Keratinocyte (primary cell): ENCODE measurements around the gene KCNIP2. TPM values are rescaled to one million over a fixed set of nuclear protein-coding genes. Genes with fewer than 3 reads are reported as not detected.

Source experiments
- DNase-seq: peaks from one replicate; pipeline ENCODE4 v3.0.0-alpha.2; 2011; ENCODE audit warnings: low read depth, missing footprints, low spot score
- FAIRE-seq: peaks from 2 replicates; lab custom pipeline; 2011; peaks lifted over from hg19 to GRCh38; lab: Jason Lieb, UNC
- H2AFZ ChIP-seq: 2 replicates; pipeline ENCODE4 v1.6.0; 2012; ENCODE audit warnings: low read length, control low read depth, inconsistent platforms; ENCODE audit not compliant: control insufficient read depth
- H3K27ac ChIP-seq: 2 replicates; pipeline ENCODE4 v1.5.1; 2011; ENCODE audit warnings: low read length; ENCODE audit not compliant: control insufficient read depth, insufficient read depth
- H3K27me3 ChIP-seq: 3 replicates; pipeline ENCODE4 v1.6.0; 2011; ENCODE audit warnings: low read length; ENCODE audit not compliant: control insufficient read depth, insufficient read depth; ENCODE audit errors: extremely low read depth
- H3K36me3 ChIP-seq, 2 experiments: 2 replicates in 1 of 2; 3 replicates in 1 of 2; pipeline ENCODE4 v1.5.1; 2011; ENCODE audit warnings: low read length in 2 of 2, mild to moderate bottlenecking in 1 of 2; ENCODE audit not compliant: control insufficient read depth in 2 of 2, insufficient read depth in 2 of 2; ENCODE audit errors: extremely low read depth in 1 of 2
- H3K4me1 ChIP-seq: 3 replicates; pipeline ENCODE4 v1.5.1; 2011; ENCODE audit warnings: low read length; ENCODE audit not compliant: control insufficient read depth, insufficient read depth; ENCODE audit errors: extremely low read depth
- H3K4me2 ChIP-seq: 3 replicates; pipeline ENCODE4 v1.6.0; 2011; ENCODE audit warnings: low read depth, low read length; ENCODE audit not compliant: control insufficient read depth, insufficient read depth; ENCODE audit errors: extremely low read depth
- H3K4me3 ChIP-seq, 3 experiments: fragments of 200-600 bp in 1 of 3; sonication (generic) in 1 of 3; 2 replicates in 2 of 3; 3 replicates in 1 of 3; pipeline ENCODE4 v1.5.1; 2011 to 2016; ENCODE audit warnings: low read length in 3 of 3, mild to moderate bottlenecking in 3 of 3, control low read depth in 2 of 3, inconsistent platforms in 1 of 3, low read depth in 1 of 3, mixed read lengths in 1 of 3, mixed run types in 1 of 3, moderate library complexity in 1 of 3; ENCODE audit not compliant: control insufficient read depth in 2 of 3, insufficient read depth in 2 of 3; ENCODE audit errors: extremely low read depth in 1 of 3
- H3K79me2 ChIP-seq: 2 replicates; pipeline ENCODE4 v1.6.0; 2012; ENCODE audit warnings: low read length; ENCODE audit not compliant: control insufficient read depth, insufficient read depth
- H3K9ac ChIP-seq: 3 replicates; pipeline ENCODE4 v1.6.0; 2011; ENCODE audit warnings: low read length; ENCODE audit not compliant: control insufficient read depth, insufficient read depth; ENCODE audit errors: extremely low read depth
- H3K9me1 ChIP-seq: 3 replicates; pipeline ENCODE4 v1.6.0; 2011; ENCODE audit warnings: low read length; ENCODE audit not compliant: control insufficient read depth, insufficient read depth; ENCODE audit errors: extremely low read depth
- H3K9me3 ChIP-seq: 2 replicates; pipeline ENCODE4 v1.5.1; 2012; ENCODE audit warnings: low read depth, low read length; ENCODE audit not compliant: control insufficient read depth
- H4K20me1 ChIP-seq: 3 replicates; pipeline ENCODE4 v1.6.0; 2011; ENCODE audit warnings: low read length; ENCODE audit not compliant: control insufficient read depth, insufficient read depth; ENCODE audit errors: extremely low read depth
- EZH2 ChIP-seq: IDR thresholded peaks from one replicate; pipeline ENCODE4 v1.6.1; 2012; ENCODE audit warnings: inconsistent platforms, mild to moderate bottlenecking, low read length, moderate library complexity
- dilution Hi-C: fragments of 300-500 bp; cut with MboI; formaldehyde crosslinking; loops from one replicate; pipeline ENCODE4 v1.7.0; 2020; ENCODE audit warnings: low sequenced_read_pairs; ENCODE audit not compliant: extremely low pct_ligation_motif_present
- polyA plus RNA-seq, 5 experiments: library from polyadenylated mRNA; depleted of rRNA in 3 of 5; stranded (reverse) in 3 of 5; stranded (forward) in 1 of 5; unstranded in 1 of 5; fragments of >200 nt; gene quantifications; 1 replicate in 1 of 5; 2 replicates in 3 of 5; 3 replicates in 1 of 5; pipeline versions ENCODE4 v1.2.1 to v1.2.3, GENCODE V29; 2011 to 2012; ENCODE audit warnings: missing spikeins in 2 of 5, low read depth in 1 of 5, low replicate concordance in 1 of 5
- TF ChIP-seq, protein P1 (sequence below), 3 experiments: IDR thresholded peaks in 1 of 3; conservative IDR thresholded peaks in 1 of 3; optimal IDR thresholded peaks in 1 of 3; 2 replicates in 2 of 3; 3 replicates in 1 of 3; pipeline versions ENCODE3 to v1.5.1; 2011; ENCODE audit warnings: low read length in 3 of 3, mild to moderate bottlenecking in 3 of 3, moderate library complexity in 2 of 3, control low read depth in 1 of 3, inconsistent platforms in 1 of 3; ENCODE audit not compliant: insufficient read depth in 2 of 3; ENCODE audit errors: extremely low read depth in 1 of 3

Gene KCNIP2
- polyA plus RNA-seq, 1 donor (not counting 4 experiments of a cell fraction or from before 2014, with no cell fraction given), result 0.41 TPM

- H3K36me3 ChIP-seq, result peaks cover 5 to 10% of the 10 kb centered on the region in 2 experiments
- H2AFZ ChIP-seq, result no peak overlapping the region
- no peak overlapping the region for H3K4me3 ChIP-seq
- H3K4me1 ChIP-seq, result peaks cover 28% of the 10 kb centered on the region
- H3K79me2 ChIP-seq, result no peaks in the 10 kb centered on the region
- no peaks in the 10 kb centered on the region for H3K9me1 ChIP-seq
- H3K27ac ChIP-seq, result no peak overlapping the region
- no peak overlapping the region for H3K4me2 ChIP-seq
- H3K9ac ChIP-seq, result no peak overlapping the region
- dilution Hi-C loops, result no loop called here
- DNase-seq, result no peak
- H3K9me3 ChIP-seq, result no peaks in the 10 kb centered on the region
- peaks cover 24% of the 10 kb centered on the region for H4K20me1 ChIP-seq
- TF ChIP-seq, protein P1, sequence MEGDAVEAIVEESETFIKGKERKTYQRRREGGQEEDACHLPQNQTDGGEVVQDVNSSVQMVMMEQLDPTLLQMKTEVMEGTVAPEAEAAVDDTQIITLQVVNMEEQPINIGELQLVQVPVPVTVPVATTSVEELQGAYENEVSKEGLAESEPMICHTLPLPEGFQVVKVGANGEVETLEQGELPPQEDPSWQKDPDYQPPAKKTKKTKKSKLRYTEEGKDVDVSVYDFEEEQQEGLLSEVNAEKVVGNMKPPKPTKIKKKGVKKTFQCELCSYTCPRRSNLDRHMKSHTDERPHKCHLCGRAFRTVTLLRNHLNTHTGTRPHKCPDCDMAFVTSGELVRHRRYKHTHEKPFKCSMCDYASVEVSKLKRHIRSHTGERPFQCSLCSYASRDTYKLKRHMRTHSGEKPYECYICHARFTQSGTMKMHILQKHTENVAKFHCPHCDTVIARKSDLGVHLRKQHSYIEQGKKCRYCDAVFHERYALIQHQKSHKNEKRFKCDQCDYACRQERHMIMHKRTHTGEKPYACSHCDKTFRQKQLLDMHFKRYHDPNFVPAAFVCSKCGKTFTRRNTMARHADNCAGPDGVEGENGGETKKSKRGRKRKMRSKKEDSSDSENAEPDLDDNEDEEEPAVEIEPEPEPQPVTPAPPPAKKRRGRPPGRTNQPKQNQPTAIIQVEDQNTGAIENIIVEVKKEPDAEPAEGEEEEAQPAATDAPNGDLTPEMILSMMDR (optimal IDR thresholded peaks at IDR 0.05 in 1 of 3, IDR thresholded peaks at IDR 0.05 in 1 of 3, conservative IDR thresholded peaks at IDR 0.05 in 1 of 3; ENCODE audit: extremely low read depth in 1 of 3, insufficient read depth in 2 of 3, low read length in 3 of 3), result no peak
- peak; percentile 79 for TF ChIP-seq EZH2
- FAIRE-seq, result no peak
- H3K27me3 ChIP-seq, result peaks cover 66% of the 10 kb centered on the region
These were observed 67.3 kb downstream of the KCNIP2 start for GRCh38 chr10:101776161-101776817.

Other genes with a start within 250 kb of the KCNIP2 start
- 22.3 to 25.4 TPM (median 23.7 TPM) in 3 replicates for gene FBXW4, start 148.6 kb downstream of the KCNIP2 start, polyA plus RNA-seq
- not detected in 3 replicates for gene FGF8, start 67.7 kb downstream of the KCNIP2 start, polyA plus RNA-seq
- 71.6 to 87.7 TPM (median 77.2 TPM) in 3 replicates for gene NPM3, start 60.4 kb downstream of the KCNIP2 start, polyA plus RNA-seq
- gene OGA, start 25.4 kb downstream of the KCNIP2 start, polyA plus RNA-seq, result 47.0 to 104 TPM (median 67.2 TPM) in 3 replicates
- 23.2 to 25.3 TPM (median 25.2 TPM) in 3 replicates for gene ARMH3, start 212.4 kb upstream of the KCNIP2 start, polyA plus RNA-seq
- 8.6 to 15.7 TPM (median 13.3 TPM) in 3 replicates for gene HPS6, start 221.5 kb upstream of the KCNIP2 start, polyA plus RNA-seq